ENCODE data around the gene FNDC8. TPM values are rescaled to one million over a fixed set of nuclear protein-coding genes. Genes with fewer than 3 reads are reported as not detected.

The FNDC8 gene
- total and polyA plus RNA-seq, 2 of the 8 experiments (the other 6 are each of a cell fraction or from before 2014, with no cell fraction given), result not detected

DNA sequence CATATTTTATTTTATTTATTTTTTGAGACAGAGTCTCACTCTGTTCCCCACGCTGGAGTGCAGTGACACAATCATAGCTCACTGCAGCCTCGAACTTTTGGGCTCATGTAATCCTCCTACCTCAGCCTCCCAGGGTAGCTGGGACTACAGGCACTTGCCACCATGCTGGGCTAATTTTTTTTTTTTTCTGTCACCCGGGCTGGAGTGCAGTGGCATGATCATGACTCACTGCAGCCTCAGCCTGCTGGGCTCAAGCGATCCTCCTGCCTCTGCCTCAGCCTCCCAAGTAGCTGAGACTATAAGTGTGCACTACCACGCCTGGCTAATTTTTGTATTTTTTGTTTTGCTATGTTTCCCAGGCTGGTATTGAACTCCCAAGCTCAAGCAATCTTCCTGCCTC, 43.3 kb downstream of the FNDC8 start (continued):
- TF ChIP-seq, protein P1, sequence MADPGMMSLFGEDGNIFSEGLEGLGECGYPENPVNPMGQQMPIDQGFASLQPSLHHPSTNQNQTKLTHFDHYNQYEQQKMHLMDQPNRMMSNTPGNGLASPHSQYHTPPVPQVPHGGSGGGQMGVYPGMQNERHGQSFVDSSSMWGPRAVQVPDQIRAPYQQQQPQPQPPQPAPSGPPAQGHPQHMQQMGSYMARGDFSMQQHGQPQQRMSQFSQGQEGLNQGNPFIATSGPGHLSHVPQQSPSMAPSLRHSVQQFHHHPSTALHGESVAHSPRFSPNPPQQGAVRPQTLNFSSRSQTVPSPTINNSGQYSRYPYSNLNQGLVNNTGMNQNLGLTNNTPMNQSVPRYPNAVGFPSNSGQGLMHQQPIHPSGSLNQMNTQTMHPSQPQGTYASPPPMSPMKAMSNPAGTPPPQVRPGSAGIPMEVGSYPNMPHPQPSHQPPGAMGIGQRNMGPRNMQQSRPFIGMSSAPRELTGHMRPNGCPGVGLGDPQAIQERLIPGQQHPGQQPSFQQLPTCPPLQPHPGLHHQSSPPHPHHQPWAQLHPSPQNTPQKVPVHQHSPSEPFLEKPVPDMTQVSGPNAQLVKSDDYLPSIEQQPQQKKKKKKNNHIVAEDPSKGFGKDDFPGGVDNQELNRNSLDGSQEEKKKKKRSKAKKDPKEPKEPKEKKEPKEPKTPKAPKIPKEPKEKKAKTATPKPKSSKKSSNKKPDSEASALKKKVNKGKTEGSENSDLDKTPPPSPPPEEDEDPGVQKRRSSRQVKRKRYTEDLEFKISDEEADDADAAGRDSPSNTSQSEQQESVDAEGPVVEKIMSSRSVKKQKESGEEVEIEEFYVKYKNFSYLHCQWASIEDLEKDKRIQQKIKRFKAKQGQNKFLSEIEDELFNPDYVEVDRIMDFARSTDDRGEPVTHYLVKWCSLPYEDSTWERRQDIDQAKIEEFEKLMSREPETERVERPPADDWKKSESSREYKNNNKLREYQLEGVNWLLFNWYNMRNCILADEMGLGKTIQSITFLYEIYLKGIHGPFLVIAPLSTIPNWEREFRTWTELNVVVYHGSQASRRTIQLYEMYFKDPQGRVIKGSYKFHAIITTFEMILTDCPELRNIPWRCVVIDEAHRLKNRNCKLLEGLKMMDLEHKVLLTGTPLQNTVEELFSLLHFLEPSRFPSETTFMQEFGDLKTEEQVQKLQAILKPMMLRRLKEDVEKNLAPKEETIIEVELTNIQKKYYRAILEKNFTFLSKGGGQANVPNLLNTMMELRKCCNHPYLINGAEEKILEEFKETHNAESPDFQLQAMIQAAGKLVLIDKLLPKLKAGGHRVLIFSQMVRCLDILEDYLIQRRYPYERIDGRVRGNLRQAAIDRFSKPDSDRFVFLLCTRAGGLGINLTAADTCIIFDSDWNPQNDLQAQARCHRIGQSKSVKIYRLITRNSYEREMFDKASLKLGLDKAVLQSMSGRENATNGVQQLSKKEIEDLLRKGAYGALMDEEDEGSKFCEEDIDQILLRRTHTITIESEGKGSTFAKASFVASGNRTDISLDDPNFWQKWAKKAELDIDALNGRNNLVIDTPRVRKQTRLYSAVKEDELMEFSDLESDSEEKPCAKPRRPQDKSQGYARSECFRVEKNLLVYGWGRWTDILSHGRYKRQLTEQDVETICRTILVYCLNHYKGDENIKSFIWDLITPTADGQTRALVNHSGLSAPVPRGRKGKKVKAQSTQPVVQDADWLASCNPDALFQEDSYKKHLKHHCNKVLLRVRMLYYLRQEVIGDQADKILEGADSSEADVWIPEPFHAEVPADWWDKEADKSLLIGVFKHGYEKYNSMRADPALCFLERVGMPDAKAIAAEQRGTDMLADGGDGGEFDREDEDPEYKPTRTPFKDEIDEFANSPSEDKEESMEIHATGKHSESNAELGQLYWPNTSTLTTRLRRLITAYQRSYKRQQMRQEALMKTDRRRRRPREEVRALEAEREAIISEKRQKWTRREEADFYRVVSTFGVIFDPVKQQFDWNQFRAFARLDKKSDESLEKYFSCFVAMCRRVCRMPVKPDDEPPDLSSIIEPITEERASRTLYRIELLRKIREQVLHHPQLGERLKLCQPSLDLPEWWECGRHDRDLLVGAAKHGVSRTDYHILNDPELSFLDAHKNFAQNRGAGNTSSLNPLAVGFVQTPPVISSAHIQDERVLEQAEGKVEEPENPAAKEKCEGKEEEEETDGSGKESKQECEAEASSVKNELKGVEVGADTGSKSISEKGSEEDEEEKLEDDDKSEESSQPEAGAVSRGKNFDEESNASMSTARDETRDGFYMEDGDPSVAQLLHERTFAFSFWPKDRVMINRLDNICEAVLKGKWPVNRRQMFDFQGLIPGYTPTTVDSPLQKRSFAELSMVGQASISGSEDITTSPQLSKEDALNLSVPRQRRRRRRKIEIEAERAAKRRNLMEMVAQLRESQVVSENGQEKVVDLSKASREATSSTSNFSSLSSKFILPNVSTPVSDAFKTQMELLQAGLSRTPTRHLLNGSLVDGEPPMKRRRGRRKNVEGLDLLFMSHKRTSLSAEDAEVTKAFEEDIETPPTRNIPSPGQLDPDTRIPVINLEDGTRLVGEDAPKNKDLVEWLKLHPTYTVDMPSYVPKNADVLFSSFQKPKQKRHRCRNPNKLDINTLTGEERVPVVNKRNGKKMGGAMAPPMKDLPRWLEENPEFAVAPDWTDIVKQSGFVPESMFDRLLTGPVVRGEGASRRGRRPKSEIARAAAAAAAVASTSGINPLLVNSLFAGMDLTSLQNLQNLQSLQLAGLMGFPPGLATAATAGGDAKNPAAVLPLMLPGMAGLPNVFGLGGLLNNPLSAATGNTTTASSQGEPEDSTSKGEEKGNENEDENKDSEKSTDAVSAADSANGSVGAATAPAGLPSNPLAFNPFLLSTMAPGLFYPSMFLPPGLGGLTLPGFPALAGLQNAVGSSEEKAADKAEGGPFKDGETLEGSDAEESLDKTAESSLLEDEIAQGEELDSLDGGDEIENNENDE (IDR thresholded peaks at IDR 0.05; ENCODE audit: insufficient replicate concordance, low read length), result no peak
- no peak for TF ChIP-seq BCL11A (IDR thresholded peaks at IDR 0.05; ENCODE audit: low read depth in 2 of 2, low read length in 2 of 2)
- TF ChIP-seq YY1 (IDR thresholded peaks at IDR 0.05; ENCODE audit: low read depth, low read length), result no peak
- TF ChIP-seq TAF7 (optimal IDR thresholded peaks at IDR 0.05; ENCODE audit: borderline replicate concordance, low read depth, low read length), result no peak
- TF ChIP-seq, protein P2, sequence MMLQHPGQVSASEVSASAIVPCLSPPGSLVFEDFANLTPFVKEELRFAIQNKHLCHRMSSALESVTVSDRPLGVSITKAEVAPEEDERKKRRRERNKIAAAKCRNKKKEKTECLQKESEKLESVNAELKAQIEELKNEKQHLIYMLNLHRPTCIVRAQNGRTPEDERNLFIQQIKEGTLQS (IDR thresholded peaks at IDR 0.05; ENCODE audit: insufficient read depth, low read depth, low read length), result no peak
- no peak for TF ChIP-seq BRCA1 (IDR thresholded peaks at IDR 0.05; ENCODE audit: low read depth, low read length)
- TF ChIP-seq, protein P3, sequence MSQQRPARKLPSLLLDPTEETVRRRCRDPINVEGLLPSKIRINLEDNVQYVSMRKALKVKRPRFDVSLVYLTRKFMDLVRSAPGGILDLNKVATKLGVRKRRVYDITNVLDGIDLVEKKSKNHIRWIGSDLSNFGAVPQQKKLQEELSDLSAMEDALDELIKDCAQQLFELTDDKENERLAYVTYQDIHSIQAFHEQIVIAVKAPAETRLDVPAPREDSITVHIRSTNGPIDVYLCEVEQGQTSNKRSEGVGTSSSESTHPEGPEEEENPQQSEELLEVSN (IDR thresholded peaks at IDR 0.05), result no peak
- no peak for TF ChIP-seq SIN3A (conservative IDR thresholded peaks at IDR 0.05 in 1 of 2, IDR thresholded peaks at IDR 0.05 in 1 of 2; ENCODE audit: low read depth in 1 of 2, low read length in 2 of 2)
- no peak for TF ChIP-seq BACH1 (IDR thresholded peaks at IDR 0.05; ENCODE audit: low read length)
- no peak for TF ChIP-seq RXRA (IDR thresholded peaks at IDR 0.05; ENCODE audit: insufficient read depth, low read depth, low read length)
- TF ChIP-seq TAF1 (IDR thresholded peaks at IDR 0.05; ENCODE audit: low read depth, low read length), result no peak
